ENCODE results near the gene CYP4F11.

The CYP4F11 gene

DNA sequence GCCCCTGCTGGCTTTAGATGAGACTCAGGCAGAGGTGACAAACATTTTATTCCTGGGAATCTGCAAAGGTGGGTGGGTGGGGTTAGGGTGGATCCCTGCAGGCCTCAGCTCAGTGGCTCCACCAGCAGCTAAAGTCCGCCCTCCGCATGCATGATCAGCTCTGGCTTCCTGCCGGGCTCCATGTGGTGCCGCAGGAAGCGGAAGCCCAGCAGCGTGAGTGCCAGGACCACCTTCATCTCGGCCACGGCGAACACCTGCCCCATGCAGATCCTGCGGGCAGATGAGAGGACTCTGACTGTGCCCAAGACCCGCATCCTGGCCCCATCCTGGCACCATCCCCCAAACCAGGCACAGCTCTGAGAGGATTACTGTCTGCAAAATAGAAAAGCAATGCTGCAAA, 62.8 kb downstream of the CYP4F11 start:
- DNase-seq = peak in 1 of 2 donors; percentile 17

DNA sequence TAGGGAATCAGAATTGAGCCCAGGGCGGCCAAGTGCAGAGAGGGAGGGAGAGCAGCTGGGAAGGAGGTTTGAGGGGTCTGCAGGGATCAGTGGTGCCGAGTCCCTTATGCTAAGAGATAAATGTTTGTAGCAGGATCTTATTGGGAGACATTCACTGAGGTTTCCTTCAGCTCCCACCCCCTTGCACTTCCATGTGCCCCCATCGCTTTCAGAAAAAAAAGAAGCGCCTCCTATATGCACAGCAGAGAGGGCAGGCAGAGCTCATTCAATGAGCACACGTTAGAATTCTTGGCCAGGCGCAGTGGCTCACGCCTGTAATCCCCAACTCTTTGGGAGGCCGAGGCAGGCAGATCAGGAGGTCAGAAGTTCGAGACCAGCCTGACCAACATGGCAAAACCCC, 64.5 kb downstream of the CYP4F11 start:
- DNase-seq = no peak

DNA sequence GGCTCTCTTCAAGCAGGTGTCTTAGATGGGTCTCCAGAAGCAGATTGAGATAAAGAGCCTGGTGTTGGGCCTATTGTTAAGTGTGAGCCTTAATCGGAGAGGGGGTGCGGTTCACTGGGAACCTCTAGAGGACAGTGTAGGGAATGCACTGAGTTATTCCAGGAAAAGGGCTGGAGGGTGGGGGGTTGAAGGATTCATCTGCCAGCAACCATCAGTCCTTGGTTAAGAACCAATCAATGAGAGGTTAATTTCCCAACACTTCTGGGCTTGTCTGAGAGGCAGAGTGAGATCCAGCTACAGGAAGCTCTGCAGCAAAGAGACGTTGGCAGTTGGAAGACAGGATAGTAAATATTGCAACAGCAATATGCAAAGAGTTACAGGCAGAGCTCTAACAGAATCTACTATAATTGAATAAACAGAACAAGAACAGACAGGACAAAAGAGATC, 65.2 kb downstream of the CYP4F11 start:
- DNase-seq = peak; percentile 25 to 37

DNA sequence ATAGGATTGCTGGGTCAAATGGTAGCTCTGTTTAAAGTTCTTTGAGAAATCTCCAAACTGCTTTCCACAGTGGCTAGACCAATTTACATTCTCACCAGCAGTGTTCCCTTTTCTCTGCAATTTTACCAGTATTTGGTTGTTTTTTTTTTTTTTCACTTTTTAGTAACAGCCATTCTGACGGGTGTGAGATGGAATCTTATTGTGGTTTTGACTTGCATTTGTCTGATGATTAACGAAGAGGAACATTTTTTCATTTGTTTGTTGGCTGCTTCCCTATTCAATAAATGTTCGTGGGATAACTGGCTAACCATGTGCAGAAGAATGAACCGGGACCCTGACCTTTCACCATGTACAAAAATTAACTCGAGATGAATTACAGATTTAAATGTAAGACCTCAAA, 67.7 kb downstream of the CYP4F11 start:
- no peak for DNase-seq

DNA sequence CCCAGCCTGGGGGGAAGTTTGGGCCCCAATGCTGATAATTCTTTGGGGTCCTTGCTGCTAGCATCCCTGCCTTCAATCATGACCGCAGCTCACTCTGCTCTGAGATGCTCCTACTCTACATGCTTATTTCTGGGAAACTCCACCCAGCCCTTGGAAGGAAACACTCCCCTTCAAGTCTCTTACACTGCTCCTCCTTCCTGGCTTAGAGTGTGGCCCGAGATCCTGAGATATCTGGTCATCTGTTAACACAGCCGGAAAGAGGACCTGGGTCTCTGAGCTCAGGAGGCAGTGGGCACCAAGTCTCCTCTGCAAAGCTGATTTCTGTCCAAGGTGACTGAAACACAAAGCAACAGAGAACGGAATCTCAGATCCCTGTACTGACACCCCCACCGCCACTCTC, 69.5 kb downstream of the CYP4F11 start:
- no peak for DNase-seq

DNA sequence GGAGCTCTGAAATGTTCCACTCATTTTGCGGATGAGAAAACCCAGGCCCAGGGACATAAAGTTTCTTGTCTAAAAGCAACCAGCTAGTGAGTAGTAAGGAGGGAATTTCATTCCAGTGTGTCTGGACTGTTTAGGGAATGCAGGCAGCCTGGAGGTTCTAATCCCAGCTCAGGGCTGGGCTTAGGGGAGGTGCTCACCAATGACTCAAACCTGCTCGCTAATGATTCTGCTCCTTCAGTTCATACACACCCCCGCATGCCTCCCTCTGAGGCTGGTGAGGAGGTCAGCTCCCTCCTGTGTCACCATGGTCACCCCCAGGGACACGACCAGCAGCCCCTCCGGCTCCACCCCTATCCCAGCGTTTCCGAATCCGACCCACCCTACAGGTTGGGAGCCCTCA, 71.1 kb downstream of the CYP4F11 start:
- no peak for DNase-seq

DNA sequence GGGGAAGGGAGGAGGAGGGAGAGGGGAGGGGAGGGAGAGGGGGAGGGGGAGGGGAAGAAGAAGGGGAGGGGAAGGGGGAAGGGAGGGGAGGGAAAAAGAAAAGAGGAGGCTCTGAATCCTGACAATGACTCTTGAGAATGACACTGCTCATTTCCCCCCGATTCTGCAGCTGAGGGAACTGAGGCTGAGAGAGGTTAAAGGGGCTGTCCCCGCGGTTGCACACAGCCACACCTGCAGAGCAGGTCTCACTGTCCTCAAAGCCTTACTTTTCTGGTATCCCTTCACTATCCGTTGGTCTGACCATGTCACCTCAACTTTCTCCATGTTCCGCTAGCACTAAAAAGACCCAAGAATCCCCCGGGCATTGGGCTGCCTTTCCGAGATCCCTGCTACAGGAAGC, 71.9 kb downstream of the CYP4F11 start:
- no peak for DNase-seq

Data from stimulated activated CD4-positive, alpha-beta T cell treated with anti-CD3 and anti-CD28 coated beads, Interleukin-2, amount 100 ng/mL, for 24 hours (primary cell).